ENCODE data around the gene SNAPIN.

The SNAPIN gene

DNA sequence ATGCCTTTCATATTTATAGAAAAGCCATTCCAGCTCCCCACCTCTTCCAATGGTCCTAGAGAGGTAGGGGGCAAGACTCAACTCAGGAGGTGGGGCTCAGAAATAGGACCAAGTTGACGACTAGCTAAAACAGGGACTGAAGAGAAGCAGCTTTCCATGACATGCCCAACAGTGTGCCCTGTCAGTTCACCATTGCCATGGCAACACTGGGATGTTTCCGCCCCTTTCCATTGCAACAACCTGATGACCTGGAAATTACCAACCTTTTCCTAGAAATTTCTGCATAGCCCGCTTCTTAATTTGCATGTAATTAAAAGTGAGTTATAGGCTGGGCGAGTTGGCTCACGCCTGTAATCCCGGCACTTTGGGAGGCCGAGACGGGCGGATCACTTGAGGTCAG, 47.0 kb downstream of the SNAPIN start:
- Histone ChIP-seq H3K36me3 (ENCODE audit: control insufficient read depth, insufficient read depth, low read length) (no peaks in the 10 kb centered on the region), H3K79me2 (no peaks in the 10 kb centered on the region), H3K9me3 (ENCODE audit: control insufficient read depth, low read length) (no peaks in the 10 kb centered on the region), H3K9ac (no peak overlapping the region), H3K27me3 (ENCODE audit: control insufficient read depth, insufficient read depth, low read length) (no peaks in the 10 kb centered on the region), H3K4me3 (ENCODE audit: low read depth, low read length) (no peak overlapping the region), H3K4me2 (ENCODE audit: low read length) (no peak overlapping the region), H3K4me1 (no peaks in the 10 kb centered on the region), H3K27ac (no peak overlapping the region), H2AFZ (no peak overlapping the region)
- TF ChIP-seq, protein P1, sequence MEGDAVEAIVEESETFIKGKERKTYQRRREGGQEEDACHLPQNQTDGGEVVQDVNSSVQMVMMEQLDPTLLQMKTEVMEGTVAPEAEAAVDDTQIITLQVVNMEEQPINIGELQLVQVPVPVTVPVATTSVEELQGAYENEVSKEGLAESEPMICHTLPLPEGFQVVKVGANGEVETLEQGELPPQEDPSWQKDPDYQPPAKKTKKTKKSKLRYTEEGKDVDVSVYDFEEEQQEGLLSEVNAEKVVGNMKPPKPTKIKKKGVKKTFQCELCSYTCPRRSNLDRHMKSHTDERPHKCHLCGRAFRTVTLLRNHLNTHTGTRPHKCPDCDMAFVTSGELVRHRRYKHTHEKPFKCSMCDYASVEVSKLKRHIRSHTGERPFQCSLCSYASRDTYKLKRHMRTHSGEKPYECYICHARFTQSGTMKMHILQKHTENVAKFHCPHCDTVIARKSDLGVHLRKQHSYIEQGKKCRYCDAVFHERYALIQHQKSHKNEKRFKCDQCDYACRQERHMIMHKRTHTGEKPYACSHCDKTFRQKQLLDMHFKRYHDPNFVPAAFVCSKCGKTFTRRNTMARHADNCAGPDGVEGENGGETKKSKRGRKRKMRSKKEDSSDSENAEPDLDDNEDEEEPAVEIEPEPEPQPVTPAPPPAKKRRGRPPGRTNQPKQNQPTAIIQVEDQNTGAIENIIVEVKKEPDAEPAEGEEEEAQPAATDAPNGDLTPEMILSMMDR (IDR thresholded peaks at IDR 0.05) = no peak

- no peak overlapping the region for H3K9ac ChIP-seq
- H3K27me3 ChIP-seq (ENCODE audit: control insufficient read depth, insufficient read depth, low read length) = no peaks in the 10 kb centered on the region
- H3K27ac ChIP-seq = no peak overlapping the region
- no peaks in the 10 kb centered on the region for H3K9me3 ChIP-seq (ENCODE audit: control insufficient read depth, low read length)
- H3K79me2 ChIP-seq = no peaks in the 10 kb centered on the region
- TF ChIP-seq, protein P1 (IDR thresholded peaks at IDR 0.05) = no peak
- H3K36me3 ChIP-seq (ENCODE audit: control insufficient read depth, insufficient read depth, low read length) = no peaks in the 10 kb centered on the region
- H3K4me3 ChIP-seq (ENCODE audit: low read depth, low read length) = no peak overlapping the region
- H2AFZ ChIP-seq = no peak overlapping the region
- H3K4me1 ChIP-seq = no peaks in the 10 kb centered on the region
- H3K4me2 ChIP-seq (ENCODE audit: low read length) = no peak overlapping the region
Measured at GRCh38 chr1:153711026-153711425, 52.5 kb downstream of the SNAPIN start.
